Right lung (tissue), 10 donors: ENCODE data around the gene ZBTB11. TPM values are rescaled to one million over a fixed set of nuclear protein-coding genes. Genes with fewer than 3 reads are reported as not detected.
A peak's percentile ranks its signal among the peaks of the same experiment; 100 is the strongest.
"Not testable (repeated sequence)": the region's sequence is repeated elsewhere in the genome, so short reads cannot be mapped to it uniquely, and the experiment has no call there.

Source experiments
- DNase-seq, 2 donors: peaks; one replicate each; pipeline ENCODE4 v3.0.0-alpha.2; 2013
- long read RNA-seq, 8 donors: transcript quantifications; one replicate each; lab custom pipeline, GENCODE V29; 2026
- polyA plus RNA-seq, 5 donors: library from polyadenylated mRNA; unstranded; fragments of 120-200 nt; gene quantifications; one replicate each; pipeline versions ENCODE4 v1.2.1 to v1.2.3, GENCODE V29; 2013; ENCODE audit warnings: inconsistent platforms in 1 of 5, low replicate concordance in 1 of 5; ENCODE audit not compliant: insufficient read length in 5 of 5, insufficient read depth in 1 of 5

The ZBTB11 gene
- 10 to 100 TPM; 20.0 to 30.2 (median 25.6) TPM for polyA plus RNA-seq
- long read RNA-seq, donor 1, full-length matches to known transcripts = 8 of 8 reads
- long read RNA-seq, donor 1, partial matches to known transcripts = 0 of 8 reads
- long read RNA-seq, donor 1, other reads (novel, unspliced or antisense) = 0 of 8 reads
- long read RNA-seq, donor 2 = 0 reads
- long read RNA-seq, donor 3, full-length matches to known transcripts = 7 of 7 reads
- long read RNA-seq, donor 3, partial matches to known transcripts = 0 of 7 reads
- long read RNA-seq, donor 3, other reads (novel, unspliced or antisense) = 0 of 7 reads
- long read RNA-seq, donor 4, full-length matches to known transcripts = 3 of 3 reads
- long read RNA-seq, donor 4, partial matches to known transcripts = 0 of 3 reads
- long read RNA-seq, donor 4, other reads (novel, unspliced or antisense) = 0 of 3 reads
- long read RNA-seq, donor 5, full-length matches to known transcripts = 8 of 13 reads
- long read RNA-seq, donor 5, partial matches to known transcripts = 5 of 13 reads
- long read RNA-seq, donor 5, other reads (novel, unspliced or antisense) = 0 of 13 reads
- long read RNA-seq, donor 6, full-length matches to known transcripts = 3 of 3 reads
- long read RNA-seq, donor 6, partial matches to known transcripts = 0 of 3 reads
- long read RNA-seq, donor 6, other reads (novel, unspliced or antisense) = 0 of 3 reads
- long read RNA-seq, donor 7, full-length matches to known transcripts = 2 of 2 reads
- long read RNA-seq, donor 7, partial matches to known transcripts = 0 of 2 reads
- long read RNA-seq, donor 7, other reads (novel, unspliced or antisense) = 0 of 2 reads
- long read RNA-seq, donor 8, full-length matches to known transcripts = 2 of 2 reads
- long read RNA-seq, donor 8, partial matches to known transcripts = 0 of 2 reads
- long read RNA-seq, donor 8, other reads (novel, unspliced or antisense) = 0 of 2 reads

- DNase-seq = peak; percentile 100
Observed at GRCh38 chr3:101676765-101677435, at the start of gene ZBTB11. Gene ZBTB11, minus strand, starts transcription at chr3:101677132. Its CDS starts 218 bp downstream, at chr3:101676914.

GRCh38 chr3:101725890-101726275, 49.0 kb upstream of the ZBTB11 start:
- DNase-seq = no peak

- DNase-seq = peak in 1 of 2 donors; percentile 49
Observed at GRCh38 chr3:101725194-101725889, 48.4 kb upstream of the ZBTB11 start.

- DNase-seq = peak; percentile 91
Observed at GRCh38 chr3:101724329-101725193, 47.6 kb upstream of the ZBTB11 start, which contains the start of gene CEP97. Gene CEP97, plus strand, starts transcription at chr3:101724614. Its CDS starts 63 bp downstream, at chr3:101724677.

GRCh38 chr3:101722394-101723173, 45.7 kb upstream of the ZBTB11 start:
- no peak for DNase-seq

- no peak for DNase-seq
Observed at GRCh38 chr3:101720851-101721840, 44.2 kb upstream of the ZBTB11 start.

- no peak for DNase-seq
Observed at GRCh38 chr3:101719604-101720185, 42.8 kb upstream of the ZBTB11 start.

GRCh38 chr3:101718455-101718854, 41.5 kb upstream of the ZBTB11 start:
- no peak for DNase-seq

GRCh38 chr3:101709126-101709525, 32.2 kb upstream of the ZBTB11 start:
- DNase-seq = no peak

GRCh38 chr3:101704639-101705038, 27.7 kb upstream of the ZBTB11 start:
- not testable (repeated sequence) for DNase-seq

- DNase-seq = no peak
Observed at GRCh38 chr3:101703169-101703568, 26.2 kb upstream of the ZBTB11 start.

GRCh38 chr3:101702726-101703125, 25.8 kb upstream of the ZBTB11 start:
- DNase-seq = no peak

GRCh38 chr3:101701696-101702634, 25.0 kb upstream of the ZBTB11 start:
- no peak for DNase-seq

- no peak for DNase-seq
Observed at GRCh38 chr3:101695779-101696372, 18.9 kb upstream of the ZBTB11 start.

GRCh38 chr3:101694836-101695235, 17.9 kb upstream of the ZBTB11 start:
- not testable (repeated sequence) for DNase-seq

GRCh38 chr3:101693540-101693939, 16.6 kb upstream of the ZBTB11 start:
- not testable (repeated sequence) for DNase-seq
